AG10803 (cell line): ENCODE data around the gene AMBRA1.

ENCODE experiments used
- DNase-seq: peaks from one replicate; pipeline ENCODE4 v3.0.0; 2010; ENCODE audit warnings: low read depth
- H3K4me3 ChIP-seq: 2 replicates; pipeline ENCODE4 v1.5.1; 2011; ENCODE audit warnings: mild to moderate bottlenecking, low read length, control low read depth
- TF ChIP-seq, protein P1 (sequence below): conservative IDR thresholded peaks from 2 replicates; pipeline ENCODE4 v1.5.1; 2011; ENCODE audit warnings: mild to moderate bottlenecking, low read length, control low read depth, inconsistent platforms

The AMBRA1 gene

DNA sequence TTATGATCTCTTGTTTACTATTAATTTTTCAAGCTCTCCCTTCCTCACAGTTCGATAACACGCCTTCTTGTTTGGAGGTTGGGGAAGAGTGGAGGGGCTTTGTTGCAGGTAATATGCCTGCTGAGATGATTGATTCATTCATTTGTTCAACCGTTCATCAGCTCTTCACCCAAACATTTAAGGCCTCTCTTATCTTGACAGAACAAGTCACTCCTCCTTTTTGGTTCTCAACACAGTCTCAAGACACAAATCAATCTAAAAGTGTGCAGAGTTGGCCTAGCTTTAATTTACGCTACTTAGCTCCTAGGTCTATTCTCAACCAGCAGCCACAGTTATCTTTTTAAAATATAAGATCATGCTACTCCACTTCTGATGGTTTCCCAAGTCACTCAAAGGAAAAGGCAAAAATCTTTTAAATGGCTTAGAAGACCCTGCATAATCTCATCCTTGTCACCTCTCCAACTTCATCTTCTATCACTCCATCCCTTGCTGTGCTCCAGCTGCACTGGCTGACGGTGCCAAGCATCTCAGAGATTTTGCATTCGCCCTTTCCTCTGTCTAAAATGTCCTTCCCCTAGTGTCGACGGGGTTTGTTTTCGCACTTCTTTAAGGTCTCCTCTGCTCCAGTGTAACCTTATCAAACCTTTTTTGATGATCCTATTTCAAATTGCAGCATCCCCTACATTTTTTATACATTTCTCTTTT is 60.3 kb downstream of the AMBRA1 start:
- no peak overlapping the region for H3K4me3 ChIP-seq
- TF ChIP-seq, protein P1, sequence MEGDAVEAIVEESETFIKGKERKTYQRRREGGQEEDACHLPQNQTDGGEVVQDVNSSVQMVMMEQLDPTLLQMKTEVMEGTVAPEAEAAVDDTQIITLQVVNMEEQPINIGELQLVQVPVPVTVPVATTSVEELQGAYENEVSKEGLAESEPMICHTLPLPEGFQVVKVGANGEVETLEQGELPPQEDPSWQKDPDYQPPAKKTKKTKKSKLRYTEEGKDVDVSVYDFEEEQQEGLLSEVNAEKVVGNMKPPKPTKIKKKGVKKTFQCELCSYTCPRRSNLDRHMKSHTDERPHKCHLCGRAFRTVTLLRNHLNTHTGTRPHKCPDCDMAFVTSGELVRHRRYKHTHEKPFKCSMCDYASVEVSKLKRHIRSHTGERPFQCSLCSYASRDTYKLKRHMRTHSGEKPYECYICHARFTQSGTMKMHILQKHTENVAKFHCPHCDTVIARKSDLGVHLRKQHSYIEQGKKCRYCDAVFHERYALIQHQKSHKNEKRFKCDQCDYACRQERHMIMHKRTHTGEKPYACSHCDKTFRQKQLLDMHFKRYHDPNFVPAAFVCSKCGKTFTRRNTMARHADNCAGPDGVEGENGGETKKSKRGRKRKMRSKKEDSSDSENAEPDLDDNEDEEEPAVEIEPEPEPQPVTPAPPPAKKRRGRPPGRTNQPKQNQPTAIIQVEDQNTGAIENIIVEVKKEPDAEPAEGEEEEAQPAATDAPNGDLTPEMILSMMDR, result no peak
- DNase-seq, result no peak

DNA sequence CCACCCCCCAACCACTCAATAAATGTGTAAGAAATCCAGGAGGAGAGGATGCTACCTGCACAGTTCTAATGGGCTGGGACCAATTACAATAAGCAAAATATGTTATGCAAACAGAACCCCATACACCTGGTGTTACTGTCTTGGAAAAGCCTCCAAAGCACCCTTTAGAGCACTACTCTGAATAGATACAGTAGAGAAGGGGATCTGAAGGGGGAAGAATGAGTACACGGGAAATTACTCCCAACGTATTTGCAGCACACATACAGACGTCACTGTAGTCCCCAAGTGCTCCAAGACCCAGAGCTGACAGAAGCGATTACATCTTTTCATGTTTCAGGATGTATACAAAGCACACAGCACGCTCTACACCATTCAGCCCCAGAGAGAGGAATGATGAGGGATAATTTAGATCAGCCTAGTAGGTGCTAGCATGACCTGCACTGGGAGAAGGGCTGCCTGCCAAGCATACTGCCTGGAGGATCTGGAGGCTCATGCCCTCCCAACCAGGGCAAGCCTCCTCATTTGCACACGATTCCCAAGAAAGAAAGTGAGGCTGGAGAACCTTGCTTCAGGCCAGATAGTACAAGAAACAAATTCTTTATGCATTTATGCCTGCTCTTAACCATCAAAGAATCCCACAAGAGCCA is 63.8 kb downstream of the AMBRA1 start:
- H3K4me3 ChIP-seq, result no peak overlapping the region
- TF ChIP-seq, protein P1, result no peak

DNA sequence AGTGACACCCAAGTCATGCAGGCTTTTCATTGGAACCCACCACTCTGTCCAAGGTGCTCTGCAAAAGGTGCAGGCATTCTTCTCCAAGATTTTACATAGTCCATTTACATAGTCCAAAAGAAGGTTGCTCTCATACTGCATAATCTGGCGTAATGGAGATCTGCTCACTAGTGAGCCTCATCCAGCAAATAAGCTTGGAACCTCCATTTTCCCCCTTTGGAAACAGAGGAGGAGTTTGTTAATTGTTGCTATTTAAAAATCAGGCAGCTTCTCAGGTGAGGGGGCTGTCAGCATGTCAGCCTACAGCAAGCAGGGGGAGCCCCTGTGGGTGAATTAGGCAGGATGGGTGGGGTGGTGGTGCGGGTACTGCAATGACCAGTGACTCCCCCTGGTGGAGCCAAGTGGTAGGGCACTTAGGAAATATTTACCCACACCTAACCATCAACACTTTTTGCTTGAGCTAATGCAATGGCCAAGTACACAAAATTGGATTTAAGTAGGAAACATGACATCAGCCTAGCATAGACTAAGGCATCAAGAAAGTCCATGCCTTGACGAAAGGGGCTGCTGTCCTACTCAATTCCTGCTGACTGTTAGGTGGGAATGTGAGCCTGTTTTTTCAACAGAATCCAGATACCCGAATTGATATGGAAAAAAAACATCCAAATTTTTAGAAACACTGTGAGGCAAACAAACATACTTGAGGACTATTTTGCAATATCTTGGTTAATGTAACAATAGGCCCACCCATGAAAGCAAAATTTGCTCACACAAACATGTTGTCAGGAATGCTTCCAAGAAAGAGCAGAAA is 64.5 kb downstream of the AMBRA1 start:
- no peak overlapping the region for H3K4me3 ChIP-seq
- peak; percentile 51 for DNase-seq
- TF ChIP-seq, protein P1, result peak; percentile 93

More for the DNA sequence above, 63.8 kb downstream of the AMBRA1 start:
- DNase-seq, result no peak

DNA sequence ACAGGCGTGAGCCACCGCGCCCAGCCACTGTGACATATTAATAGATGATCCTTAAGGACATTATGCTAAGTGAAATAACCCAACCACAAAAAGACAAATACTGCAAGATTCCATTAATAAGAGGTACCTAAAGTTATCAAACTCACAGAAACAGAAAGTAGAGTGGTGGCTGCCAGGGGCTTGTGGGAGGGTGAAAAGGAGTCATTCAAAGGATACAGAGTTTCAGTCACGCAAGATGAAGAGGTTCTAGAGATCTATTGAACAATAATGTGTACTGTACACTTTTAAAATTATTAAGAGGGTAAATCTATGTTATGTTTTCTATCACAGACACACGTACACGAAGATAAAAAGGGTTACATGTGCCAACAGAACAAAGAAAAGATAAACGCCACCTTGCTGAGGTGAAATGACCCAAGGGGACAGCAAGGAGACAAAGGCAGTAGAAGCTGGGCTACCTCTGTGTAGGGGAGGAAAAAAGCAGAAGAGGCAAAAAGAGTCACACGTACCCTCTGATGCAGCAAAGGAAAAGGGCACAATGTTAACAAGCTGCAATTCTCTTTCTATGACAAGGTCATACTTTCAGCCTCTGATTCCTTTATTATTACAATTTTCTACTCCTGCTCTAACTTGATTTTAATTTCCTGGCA is 65.3 kb downstream of the AMBRA1 start:
- TF ChIP-seq, protein P1, result no peak
- no peak overlapping the region for H3K4me3 ChIP-seq
- no peak for DNase-seq

DNA sequence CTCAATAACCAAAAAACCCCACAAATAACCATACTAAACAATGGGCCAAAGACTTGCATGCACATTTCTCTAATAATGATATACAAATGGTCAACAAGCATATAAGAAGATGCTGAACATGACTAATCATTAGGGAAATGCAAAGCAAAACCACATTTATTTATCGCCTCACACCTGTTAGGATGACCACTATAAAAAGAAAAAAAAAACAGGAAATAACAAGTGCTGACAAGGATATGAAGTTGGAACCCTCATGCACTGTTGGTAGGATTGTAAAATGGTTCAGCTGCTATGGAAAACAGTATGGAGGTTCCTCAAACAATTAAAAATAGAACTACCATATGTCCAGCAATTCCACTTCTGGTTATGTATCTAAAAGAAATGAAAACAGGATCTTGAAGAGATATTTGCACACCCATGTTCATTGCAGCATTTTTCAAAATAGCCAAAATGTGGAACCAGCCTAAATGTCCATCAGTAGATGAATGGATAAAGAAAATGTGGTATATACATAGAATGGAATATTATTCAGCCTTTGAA is 66.2 kb downstream of the AMBRA1 start:
- H3K4me3 ChIP-seq, result no peak overlapping the region
- no peak for DNase-seq
- TF ChIP-seq, protein P1, result no peak

DNA sequence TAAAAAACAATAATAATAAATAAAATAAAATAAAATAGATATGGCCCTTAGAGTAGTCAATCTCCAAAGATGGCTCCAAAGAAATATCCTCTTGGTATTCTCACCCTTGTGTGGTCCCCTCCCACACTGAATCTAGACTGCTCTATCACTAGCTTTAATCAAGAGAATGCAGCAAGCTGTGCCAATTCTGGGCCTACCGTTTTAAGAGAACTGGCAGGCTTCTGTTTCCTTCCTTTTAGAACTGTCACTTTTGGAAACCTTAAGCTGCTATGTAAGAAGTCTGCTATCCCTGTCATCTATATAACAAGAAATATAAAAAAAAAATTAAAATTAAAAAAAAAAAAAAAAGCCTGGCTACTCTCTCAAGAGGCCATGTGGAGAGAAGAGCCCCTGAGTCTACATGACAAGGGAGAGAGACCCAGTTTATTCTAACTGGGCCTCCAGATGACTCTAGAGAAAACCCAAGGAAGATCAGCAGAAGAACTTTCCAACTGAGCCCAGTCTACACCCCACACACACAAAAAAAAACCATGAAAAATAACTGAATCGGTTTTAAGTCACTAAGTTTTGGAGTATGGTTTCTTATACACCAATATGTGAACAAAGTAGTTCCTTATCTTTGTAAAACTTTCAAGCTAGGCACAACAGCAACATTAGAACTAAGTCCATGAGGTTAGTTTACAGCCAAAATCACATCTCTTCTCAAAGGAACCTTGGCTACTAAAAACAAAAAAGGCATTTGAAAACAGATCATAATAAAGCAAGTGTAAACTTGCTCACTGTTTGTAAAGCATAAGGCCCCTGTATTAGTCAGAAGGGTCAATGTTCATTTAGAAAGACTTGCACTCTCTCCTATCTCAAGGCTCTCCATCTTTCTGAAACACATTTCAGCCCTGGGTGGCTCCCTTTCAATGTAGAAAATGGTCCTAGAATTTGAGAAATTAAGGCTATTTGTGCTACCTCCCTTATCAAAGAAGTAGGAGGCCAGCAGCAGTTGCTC is 67.3 kb downstream of the AMBRA1 start:
- DNase-seq, result no peak
- TF ChIP-seq, protein P1, result no peak

More for the DNA sequence above, 67.3 kb downstream of the AMBRA1 start:
- H3K4me3 ChIP-seq, result no peak overlapping the region
